ENCODE data around the gene AKAP6.

DNA sequence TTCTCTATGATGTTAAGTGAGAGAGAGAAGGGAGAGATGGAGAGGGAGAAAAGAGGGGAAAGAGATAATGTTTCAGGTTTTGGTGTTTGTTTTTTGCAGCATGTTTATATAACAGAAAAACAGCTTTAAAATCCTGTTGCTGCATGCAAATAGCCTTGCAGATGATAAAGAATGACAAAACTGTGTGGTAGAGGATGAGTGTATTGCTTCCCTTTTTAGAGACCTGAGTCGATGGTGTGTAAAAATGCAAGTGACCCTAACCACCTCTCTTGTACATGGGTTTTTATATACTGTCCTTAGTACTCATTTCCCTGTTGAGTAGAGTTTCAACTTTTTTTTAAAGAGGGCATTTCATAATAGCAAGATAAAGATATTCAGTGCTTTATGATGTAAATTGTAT, 249.1 kb downstream of the AKAP6 start:
- no peak for TF ChIP-seq POLR2AphosphoS5 (IDR thresholded peaks at IDR 0.05; ENCODE audit: low read depth, low read length)
- no peak for TF ChIP-seq POLR2A (IDR thresholded peaks at IDR 0.05; ENCODE audit: low read depth, low read length)
